ENCODE results near the gene RASAL1.

GRCh38 chr12:113154351-113154973 is 18.9 kb upstream of the RASAL1 start:
- TF ChIP-seq CTCF (IDR thresholded peaks at IDR 0.05) (no peak), POLR2A (IDR thresholded peaks at IDR 0.05) (no peak)
